Retinal pigment epithelial cell (primary cell): ENCODE data around the gene ZNF467.

Source experiments
- DNase-seq: peaks from one replicate; pipeline ENCODE4 v3.0.0-alpha.2; 2010; ENCODE audit warnings: low read depth
- H3K4me3 ChIP-seq: 2 replicates; pipeline ENCODE4 v1.5.1; 2011; ENCODE audit warnings: mild to moderate bottlenecking, low read length, control low read depth, moderate library complexity
- CTCF ChIP-seq: conservative IDR thresholded peaks from 2 replicates; pipeline ENCODE4 v1.5.1; 2011; ENCODE audit warnings: low read depth, low read length, control low read depth, inconsistent platforms

The ZNF467 gene

GRCh38 chr7:149721084-149721601 lies 52.2 kb downstream of the ZNF467 start:
- TF ChIP-seq CTCF, result no peak
- no peak overlapping the region for H3K4me3 ChIP-seq
- no peak for DNase-seq

GRCh38 chr7:149720372-149721083 lies 52.9 kb downstream of the ZNF467 start:
- H3K4me3 ChIP-seq, result no peak overlapping the region
- no peak for TF ChIP-seq CTCF
- no peak for DNase-seq

- no peak for DNase-seq
- H3K4me3 ChIP-seq, result no peak overlapping the region
- no peak for TF ChIP-seq CTCF
These were observed 53.5 kb downstream of the ZNF467 start for GRCh38 chr7:149719912-149720335.

GRCh38 chr7:149719050-149719899 lies 54.1 kb downstream of the ZNF467 start:
- no peak overlapping the region for H3K4me3 ChIP-seq
- no peak for TF ChIP-seq CTCF
- no peak for DNase-seq

- H3K4me3 ChIP-seq, result no peak overlapping the region
- TF ChIP-seq CTCF, result no peak
- no peak for DNase-seq
These were observed 54.7 kb downstream of the ZNF467 start for GRCh38 chr7:149718730-149719049.

GRCh38 chr7:149717481-149717880 lies 55.9 kb downstream of the ZNF467 start:
- TF ChIP-seq CTCF, result no peak
- H3K4me3 ChIP-seq, result no peak overlapping the region
- no peak for DNase-seq

GRCh38 chr7:149716932-149717307 lies 56.5 kb downstream of the ZNF467 start:
- no peak overlapping the region for H3K4me3 ChIP-seq
- DNase-seq, result no peak
- TF ChIP-seq CTCF, result no peak
